Suprapubic skin (tissue), 3 donors: ENCODE results near the gene LHPP.

Source experiments
- EP300 ChIP-seq: sonication (generic); formaldehyde crosslinking; IDR thresholded peaks from one replicate; pipeline ENCODE4 v1.6.1; 2017; ENCODE audit warnings: antibody characterized with exemption
- POLR2A ChIP-seq, 2 donors: fragments of 450-650 bp; IDR thresholded peaks; one replicate each; pipeline ENCODE4 v1.6.1; 2017; ENCODE audit warnings: antibody characterized with exemption in 2 of 2, mild to moderate bottlenecking in 2 of 2, moderate library complexity in 2 of 2
- TF ChIP-seq, protein P1 (sequence below), 2 donors: fragments of 200-600 bp in 1 of 2; fragments of 450-650 bp in 1 of 2; sonication (generic) in 1 of 2; IDR thresholded peaks; one replicate each; pipeline ENCODE4 v1.5.1; 2016 to 2019; ENCODE audit warnings: antibody characterized with exemption in 2 of 2, mild to moderate bottlenecking in 1 of 2, moderate library complexity in 1 of 2

GRCh38 chr10:124484031-124484430 is 22.4 kb downstream of the LHPP start:
- TF ChIP-seq EP300 (no peak), POLR2A (IDR thresholded peaks at IDR 0.05) (no peak)
- TF ChIP-seq, protein P1, sequence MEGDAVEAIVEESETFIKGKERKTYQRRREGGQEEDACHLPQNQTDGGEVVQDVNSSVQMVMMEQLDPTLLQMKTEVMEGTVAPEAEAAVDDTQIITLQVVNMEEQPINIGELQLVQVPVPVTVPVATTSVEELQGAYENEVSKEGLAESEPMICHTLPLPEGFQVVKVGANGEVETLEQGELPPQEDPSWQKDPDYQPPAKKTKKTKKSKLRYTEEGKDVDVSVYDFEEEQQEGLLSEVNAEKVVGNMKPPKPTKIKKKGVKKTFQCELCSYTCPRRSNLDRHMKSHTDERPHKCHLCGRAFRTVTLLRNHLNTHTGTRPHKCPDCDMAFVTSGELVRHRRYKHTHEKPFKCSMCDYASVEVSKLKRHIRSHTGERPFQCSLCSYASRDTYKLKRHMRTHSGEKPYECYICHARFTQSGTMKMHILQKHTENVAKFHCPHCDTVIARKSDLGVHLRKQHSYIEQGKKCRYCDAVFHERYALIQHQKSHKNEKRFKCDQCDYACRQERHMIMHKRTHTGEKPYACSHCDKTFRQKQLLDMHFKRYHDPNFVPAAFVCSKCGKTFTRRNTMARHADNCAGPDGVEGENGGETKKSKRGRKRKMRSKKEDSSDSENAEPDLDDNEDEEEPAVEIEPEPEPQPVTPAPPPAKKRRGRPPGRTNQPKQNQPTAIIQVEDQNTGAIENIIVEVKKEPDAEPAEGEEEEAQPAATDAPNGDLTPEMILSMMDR (IDR thresholded peaks at IDR 0.05): no peak
